ENCODE data around the gene SORCS1. TPM values are rescaled to one million over a fixed set of nuclear protein-coding genes. Genes with fewer than 3 reads are reported as not detected.

SORCS1 gene
- total RNA-seq, 1 donor from 2014 or later: 13.6 TPM

GRCh38 chr10:107159871-107160270 is 4.6 kb downstream of the SORCS1 start:
- TF ChIP-seq CTCF (IDR thresholded peaks at IDR 0.05; ENCODE audit: unreplicated experiment): no peak
- no peak overlapping the region for H3K4me3 Mint-ChIP-seq (ENCODE audit: low read depth)

GRCh38 chr10:107157071-107157470 is 7.4 kb downstream of the SORCS1 start:
- Mint-ChIP-seq H3K27ac (no peak overlapping the region), H3K27me3 (peaks cover 22% of the 10 kb centered on the region), H3K4me3 (ENCODE audit: low read depth) (no peak overlapping the region), H3K9me3 (ENCODE audit: low read depth) (peaks cover 8% of the 10 kb centered on the region), H3K36me3 (ENCODE audit: insufficient read depth) (peaks cover 3% of the 10 kb centered on the region), H3K4me1 (ENCODE audit: low read depth) (no peaks in the 10 kb centered on the region)
- no peak for DNase-seq (ENCODE audit: low spot score, unreplicated experiment)
- no peak for TF ChIP-seq CTCF (IDR thresholded peaks at IDR 0.05; ENCODE audit: unreplicated experiment)

More at GRCh38 chr10:107159871-107160270, 4.6 kb downstream of the SORCS1 start:
- H3K27me3 Mint-ChIP-seq: peaks cover 41% of the 10 kb centered on the region
- H3K4me1 Mint-ChIP-seq (ENCODE audit: low read depth): peaks cover 11% of the 10 kb centered on the region
- H3K27ac Mint-ChIP-seq: no peak overlapping the region
- H3K36me3 Mint-ChIP-seq (ENCODE audit: insufficient read depth): no peaks in the 10 kb centered on the region
- DNase-seq (ENCODE audit: low spot score, unreplicated experiment): no peak
- H3K9me3 Mint-ChIP-seq (ENCODE audit: low read depth): no peaks in the 10 kb centered on the region

- H3K27me3 Mint-ChIP-seq: no peaks in the 10 kb centered on the region
- no peak for TF ChIP-seq CTCF (IDR thresholded peaks at IDR 0.05; ENCODE audit: unreplicated experiment)
- peaks cover 22% of the 10 kb centered on the region for H3K9me3 Mint-ChIP-seq (ENCODE audit: low read depth)
- peaks cover 7% of the 10 kb centered on the region for H3K36me3 Mint-ChIP-seq (ENCODE audit: insufficient read depth)
- no peak overlapping the region for H3K4me3 Mint-ChIP-seq (ENCODE audit: low read depth)
- H3K27ac Mint-ChIP-seq: no peak overlapping the region
- no peak for DNase-seq (ENCODE audit: low spot score, unreplicated experiment)
- no peaks in the 10 kb centered on the region for H3K4me1 Mint-ChIP-seq (ENCODE audit: low read depth)
Measured at GRCh38 chr10:107152087-107152486, 12.4 kb downstream of the SORCS1 start.

GRCh38 chr10:107148906-107149305 is 15.6 kb downstream of the SORCS1 start:
- no peak for DNase-seq (ENCODE audit: low spot score, unreplicated experiment)
- H3K27me3 Mint-ChIP-seq: no peaks in the 10 kb centered on the region
- no peak overlapping the region for H3K4me3 Mint-ChIP-seq (ENCODE audit: low read depth)
- H3K9me3 Mint-ChIP-seq (ENCODE audit: low read depth): peaks cover 22% of the 10 kb centered on the region
- no peak for TF ChIP-seq CTCF (IDR thresholded peaks at IDR 0.05; ENCODE audit: unreplicated experiment)
- no peak overlapping the region for H3K27ac Mint-ChIP-seq
- H3K36me3 Mint-ChIP-seq (ENCODE audit: insufficient read depth): peaks cover 7% of the 10 kb centered on the region
- H3K4me1 Mint-ChIP-seq (ENCODE audit: low read depth): no peaks in the 10 kb centered on the region

- H3K9me3 Mint-ChIP-seq (ENCODE audit: low read depth): no peaks in the 10 kb centered on the region
- no peak overlapping the region for H3K4me3 Mint-ChIP-seq (ENCODE audit: low read depth)
- H3K27me3 Mint-ChIP-seq: no peaks in the 10 kb centered on the region
- peak; percentile 20 for TF ChIP-seq CTCF (IDR thresholded peaks at IDR 0.05; ENCODE audit: unreplicated experiment)
- peak; percentile 23 for DNase-seq (ENCODE audit: low spot score, unreplicated experiment)
- no peaks in the 10 kb centered on the region for H3K4me1 Mint-ChIP-seq (ENCODE audit: low read depth)
- H3K36me3 Mint-ChIP-seq (ENCODE audit: insufficient read depth): no peaks in the 10 kb centered on the region
- H3K27ac Mint-ChIP-seq: no peak overlapping the region
Measured at GRCh38 chr10:107144490-107144889, 20.0 kb downstream of the SORCS1 start.
